Trophoblast cell (in vitro differentiated cells and primary cell): ENCODE data around the gene RAD51.

Experiments
- DNase-seq, 2 donors: peaks; one replicate each; pipeline ENCODE4 v3.0.0-alpha.2; 2016
- H2AFZ ChIP-seq: 2 replicates; pipeline ENCODE4 v1.6.1; 2013; ENCODE audit warnings: low read length, moderate library complexity, mild to moderate bottlenecking; ENCODE audit not compliant: insufficient read depth, poor library complexity
- H2AK5ac ChIP-seq: 2 replicates; pipeline ENCODE4 v1.6.1; 2013; ENCODE audit warnings: mild to moderate bottlenecking, low read length
- H2BK120ac ChIP-seq: 2 replicates; pipeline ENCODE4 v1.6.1; 2013; ENCODE audit warnings: low read length, mild to moderate bottlenecking, moderate library complexity; ENCODE audit not compliant: insufficient read depth, poor library complexity
- H2BK12ac ChIP-seq: 2 replicates; pipeline ENCODE4 v1.6.1; 2013; ENCODE audit warnings: mild to moderate bottlenecking, low read length, moderate library complexity
- H2BK5ac ChIP-seq: 2 replicates; pipeline ENCODE4 v1.6.1; 2013; ENCODE audit warnings: low read length, low read depth, moderate library complexity, mild to moderate bottlenecking; ENCODE audit not compliant: poor library complexity
- H3K14ac ChIP-seq: 2 replicates; pipeline ENCODE4 v1.6.1; 2013; ENCODE audit warnings: mild to moderate bottlenecking, low read length
- H3K18ac ChIP-seq: 2 replicates; pipeline ENCODE4 v1.6.1; 2013; ENCODE audit warnings: mild to moderate bottlenecking, low read length
- H3K23ac ChIP-seq: 2 replicates; pipeline ENCODE4 v1.6.1; 2013; ENCODE audit warnings: low read length
- H3K27ac ChIP-seq: 2 replicates; pipeline ENCODE4 v1.5.1; 2013; ENCODE audit warnings: low read depth, mild to moderate bottlenecking, inconsistent platforms, low read length, moderate library complexity
- H3K27me3 ChIP-seq: 2 replicates; pipeline ENCODE4 v1.6.1; 2013; ENCODE audit warnings: inconsistent platforms, mild to moderate bottlenecking, low read length, moderate library complexity; ENCODE audit not compliant: insufficient read depth
- H3K36me3 ChIP-seq, 2 experiments: 1 replicate in 1 of 2; 2 replicates in 1 of 2; pipeline ENCODE4 v1.6.1; 2013; ENCODE audit warnings: low read length in 2 of 2, mild to moderate bottlenecking in 2 of 2, moderate library complexity in 1 of 2; ENCODE audit not compliant: insufficient read depth in 2 of 2, control insufficient read depth in 1 of 2
- H3K4ac ChIP-seq: 2 replicates; pipeline ENCODE4 v1.6.1; 2013; ENCODE audit warnings: low read depth, mild to moderate bottlenecking, low read length, moderate library complexity
- H3K4me1 ChIP-seq, 2 experiments: 1 replicate in 1 of 2; 2 replicates in 1 of 2; pipeline ENCODE4 v1.6.1; 2013; ENCODE audit warnings: low read length in 2 of 2, mild to moderate bottlenecking in 2 of 2, moderate library complexity in 1 of 2; ENCODE audit not compliant: insufficient read depth in 2 of 2, control insufficient read depth in 1 of 2
- H3K4me2 ChIP-seq: 2 replicates; pipeline ENCODE4 v1.6.1; 2013; ENCODE audit warnings: inconsistent platforms, mild to moderate bottlenecking, low read length, moderate library complexity
- H3K4me3 ChIP-seq: 2 replicates; pipeline ENCODE4 v1.5.1; 2013; ENCODE audit warnings: mild to moderate bottlenecking, low read depth, low read length, inconsistent platforms
- H3K79me1 ChIP-seq: one replicate; pipeline ENCODE4 v1.6.1; 2013; ENCODE audit warnings: low read length
- H3K79me2 ChIP-seq: 2 replicates; pipeline ENCODE4 v1.6.1; 2013; ENCODE audit warnings: low read length, mild to moderate bottlenecking; ENCODE audit not compliant: control insufficient read depth, insufficient read depth, poor library complexity
- H3K9ac ChIP-seq: 2 replicates; pipeline ENCODE4 v1.6.1; 2013; ENCODE audit warnings: mild to moderate bottlenecking, low read length
- H3K9me3 ChIP-seq: 2 replicates; pipeline ENCODE4 v1.6.1; 2013; ENCODE audit warnings: low read depth, mild to moderate bottlenecking, control low read depth, inconsistent platforms, low read length; ENCODE audit not compliant: insufficient read depth
- H4K12ac ChIP-seq: 2 replicates; pipeline ENCODE4 v1.6.1; 2013; ENCODE audit warnings: low read depth, mild to moderate bottlenecking, low read length, moderate library complexity
- H4K8ac ChIP-seq: 2 replicates; pipeline ENCODE4 v1.6.1; 2013; ENCODE audit warnings: low read depth, mild to moderate bottlenecking, low read length, moderate library complexity
- H4K91ac ChIP-seq: one replicate; pipeline ENCODE4 v1.6.1; 2013; ENCODE audit warnings: low read depth, mild to moderate bottlenecking, low read length, moderate library complexity
- whole genome bisulfite sequencing: extraction: QIAGEN DNeasy Blood & Tissue Kit; methylation state at CpG from one replicate; pipeline ENCODE4 v1.1.7; 2013; ENCODE audit warnings: missing lambda C conversion rate; ENCODE audit not compliant: insufficient read length, insufficient coverage; ENCODE audit errors: extremely low coverage; 5-methylcytosine and 5-hydroxymethylcytosine counted together

RAD51 gene

GRCh38 chr15:40691737-40692136 lies 3.2 kb upstream of the RAD51 start:
- Histone ChIP-seq H3K23ac (no peak overlapping the region), H3K36me3 (peaks cover 2% of the 10 kb centered on the region in 2 experiments), H3K9ac (no peak overlapping the region), H3K9me3 (no peaks in the 10 kb centered on the region), H3K79me2 (peaks cover 16% of the 10 kb centered on the region), H2BK120ac (no peak overlapping the region), H3K4me3 (no peak overlapping the region), H3K18ac (no peak overlapping the region), H3K27me3 (no peaks in the 10 kb centered on the region), H4K8ac (no peak overlapping the region), H3K4me1 (peaks cover 8 to 13% of the 10 kb centered on the region in 2 experiments), H3K79me1 (peaks cover 12% of the 10 kb centered on the region), H2BK12ac (no peak overlapping the region), H2BK5ac (no peak overlapping the region), H2AK5ac (no peak overlapping the region), H4K12ac (no peak overlapping the region), H3K14ac (no peak overlapping the region), H3K4me2 (no peak overlapping the region), H4K91ac (no peak overlapping the region), H3K27ac (no peak overlapping the region), H2AFZ (no peak overlapping the region), H3K4ac (no peak overlapping the region)
- no peak for DNase-seq
- WGBS: no CpG with 5 or more reads among the region's 4 CpGs

- Histone ChIP-seq H3K4ac (peak overlapping the region; percentile 80), H2BK5ac (peak overlapping the region; percentile 93), H3K36me3 (peaks cover 2 to 3% of the 10 kb centered on the region in 2 experiments), H3K9me3 (no peaks in the 10 kb centered on the region), H2BK120ac (peak overlapping the region; percentile 30), H2AK5ac (no peak overlapping the region), H3K9ac (peak overlapping the region; percentile 85), H3K18ac (peak overlapping the region; percentile 85), H3K14ac (peak overlapping the region; percentile 85), H2AFZ (peak overlapping the region; percentile 92), H2BK12ac (no peak overlapping the region), H3K79me2 (peaks cover 18% of the 10 kb centered on the region), H3K79me1 (peaks cover 12% of the 10 kb centered on the region), H3K4me2 (peak overlapping the region; percentile 81), H3K4me1 (peaks cover 5 to 11% of the 10 kb centered on the region in 2 experiments), H3K4me3 (peak overlapping the region; percentile 95), H3K23ac (no peak overlapping the region), H3K27me3 (no peaks in the 10 kb centered on the region), H4K91ac (peak overlapping the region; percentile 61), H4K8ac (peak overlapping the region; percentile 99), H3K27ac (peak overlapping the region; percentile 93), H4K12ac (peak overlapping the region; percentile 96)
- DNase-seq: no peak
- no CpG with 5 or more reads among the region's 31 CpGs for WGBS
Observed at GRCh38 chr15:40693904-40694687, 878 bp upstream of the RAD51 start.

- Histone ChIP-seq H2AK5ac (peak overlapping the region; percentile 10), H4K8ac (peak overlapping the region; percentile 70), H3K27me3 (no peaks in the 10 kb centered on the region), H2AFZ (peak overlapping the region; percentile 97), H2BK12ac (no peak overlapping the region), H3K79me2 (peaks cover 18% of the 10 kb centered on the region), H3K36me3 (peaks cover 7 to 8% of the 10 kb centered on the region in 2 experiments), H3K4me2 (peak overlapping the region; percentile 81), H3K9me3 (no peaks in the 10 kb centered on the region), H3K4ac (peak overlapping the region; percentile 24), H3K9ac (peak overlapping the region; percentile 59), H3K14ac (peak overlapping the region; percentile 52), H3K27ac (peak overlapping the region; percentile 68), H4K91ac (peak overlapping the region; percentile 69), H3K4me3 (peak overlapping the region; percentile 95), H3K18ac (peak overlapping the region; percentile 80), H2BK120ac (no peak overlapping the region), H4K12ac (peak overlapping the region; percentile 13), H2BK5ac (peak overlapping the region; percentile 29), H3K23ac (no peak overlapping the region), H3K79me1 (peaks cover 12% of the 10 kb centered on the region), H3K4me1 (peaks cover 5 to 8% of the 10 kb centered on the region in 2 experiments)
- DNase-seq: peak in 1 of 2 donors; percentile 42
- no CpG with 5 or more reads among the region's 24 CpGs for WGBS
Observed at GRCh38 chr15:40695469-40695890, 506 bp downstream of the RAD51 start.

- Histone ChIP-seq H3K9me3 (no peaks in the 10 kb centered on the region), H3K79me2 (peaks cover 18% of the 10 kb centered on the region), H3K79me1 (peaks cover 12% of the 10 kb centered on the region), H3K23ac (no peak overlapping the region), H2BK5ac (no peak overlapping the region), H3K4me2 (peak overlapping the region; percentile 81), H4K91ac (no peak overlapping the region), H3K27ac (no peak overlapping the region), H3K4me3 (peak overlapping the region; percentile 2), H3K4ac (peak overlapping the region; percentile 90), H4K8ac (peak overlapping the region; percentile 1), H2AFZ (no peak overlapping the region), H3K18ac (no peak overlapping the region), H2BK120ac (no peak overlapping the region), H3K9ac (no peak overlapping the region), H3K14ac (no peak overlapping the region), H4K12ac (peak overlapping the region; percentile 12), H3K27me3 (no peaks in the 10 kb centered on the region), H3K36me3 (peaks cover 7 to 8% of the 10 kb centered on the region in 2 experiments), H2BK12ac (no peak overlapping the region), H3K4me1 (peaks cover 5 to 8% of the 10 kb centered on the region in 2 experiments), H2AK5ac (no peak overlapping the region)
- peak; percentile 8 to 41 for DNase-seq
- no CpG with 5 or more reads among the region's 11 CpGs for WGBS
Observed at GRCh38 chr15:40696228-40696627, 1.3 kb downstream of the RAD51 start.
